ENCODE data around the gene CAMK2B.
A peak's percentile ranks its signal among the peaks of the same experiment; 100 is the strongest.

Gene CAMK2B

DNA sequence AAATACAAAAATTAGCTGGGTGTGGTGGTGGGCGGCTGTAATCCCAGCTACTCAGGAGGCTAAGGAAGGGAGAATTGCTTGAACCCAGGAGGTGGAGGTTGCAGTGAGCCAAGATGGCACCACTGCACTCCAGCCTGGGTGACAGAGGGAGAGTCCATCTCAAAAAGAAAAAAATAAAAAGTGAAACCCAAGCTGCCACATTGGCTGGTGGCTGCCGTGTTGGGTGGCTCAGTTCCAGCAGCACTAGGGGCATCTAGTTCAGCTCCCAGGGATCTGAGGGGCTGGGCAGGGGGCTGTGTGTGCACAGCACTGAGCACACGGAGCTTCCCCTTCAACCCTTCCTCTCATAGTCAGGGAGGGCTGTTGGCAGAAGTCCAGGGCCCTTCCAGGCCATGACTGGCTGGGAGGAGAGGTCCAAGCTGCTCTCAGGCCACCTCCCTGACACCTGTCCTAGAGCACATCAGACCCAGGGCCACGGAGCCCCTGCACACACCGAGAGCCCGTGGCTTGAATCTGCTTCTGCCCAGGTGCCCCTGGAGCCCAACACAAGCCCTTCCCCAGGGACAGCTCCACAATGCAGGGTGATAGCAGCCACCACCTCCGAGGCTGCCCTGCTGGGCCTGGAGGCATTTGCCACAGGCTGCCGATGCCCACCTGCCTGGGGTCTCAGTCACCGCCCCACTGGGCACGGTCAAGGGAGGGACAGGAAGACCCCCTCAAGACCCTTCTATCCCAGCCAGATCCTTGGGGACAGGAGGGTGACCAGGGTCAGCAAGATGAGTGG lies 77.3 kb downstream of the CAMK2B start:
- no peak for DNase-seq

DNA sequence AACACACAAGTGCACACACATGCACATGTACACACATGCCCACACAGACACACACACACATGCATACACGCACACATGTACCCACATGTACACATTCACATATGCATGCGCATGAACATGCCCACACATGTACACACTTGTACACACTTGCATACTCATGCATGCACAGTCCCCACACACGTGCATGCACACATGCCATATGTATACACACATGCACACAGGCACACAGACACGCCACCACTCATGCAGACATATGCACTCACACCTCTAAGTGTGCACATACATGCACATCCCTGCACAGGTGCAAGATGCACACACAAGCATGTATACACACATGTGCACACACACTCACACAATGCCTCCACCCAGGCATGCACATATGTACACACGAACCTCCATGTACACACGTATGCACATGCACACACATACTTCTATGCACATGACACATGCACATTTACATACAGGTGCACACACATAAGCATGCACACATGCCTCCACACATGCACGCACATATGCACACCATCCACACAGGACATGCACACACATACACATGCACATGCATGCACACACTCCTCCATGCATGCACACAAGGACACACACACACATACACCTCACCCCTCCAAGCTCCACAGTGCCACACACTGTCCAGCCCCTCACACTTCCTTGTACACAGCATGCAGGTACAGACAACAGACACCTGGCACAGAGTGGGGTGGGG lies 78.8 kb downstream of the CAMK2B start:
- DNase-seq = no peak

DNA sequence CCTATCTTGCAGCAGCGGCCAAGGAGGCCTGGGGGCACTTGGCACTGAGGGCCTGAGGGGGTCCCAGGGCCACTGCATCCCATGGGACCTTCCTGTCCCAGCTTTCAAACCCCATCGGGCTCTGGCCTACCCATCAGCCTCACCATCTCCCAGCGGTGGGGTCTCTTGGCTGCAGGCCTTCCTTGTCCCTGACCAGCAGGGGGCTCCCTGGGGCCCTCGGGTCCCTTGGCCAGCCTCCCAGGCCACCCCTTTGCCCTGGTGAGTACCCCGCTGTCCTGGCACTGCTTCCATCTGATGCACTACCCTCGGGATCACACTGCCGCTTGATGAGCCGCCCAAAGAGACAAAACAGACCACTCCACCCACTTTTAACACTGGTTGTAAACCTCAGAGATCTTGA lies 81.1 kb downstream of the CAMK2B start:
- peak in 1 of 2 donors; percentile 48 for DNase-seq

DNA sequence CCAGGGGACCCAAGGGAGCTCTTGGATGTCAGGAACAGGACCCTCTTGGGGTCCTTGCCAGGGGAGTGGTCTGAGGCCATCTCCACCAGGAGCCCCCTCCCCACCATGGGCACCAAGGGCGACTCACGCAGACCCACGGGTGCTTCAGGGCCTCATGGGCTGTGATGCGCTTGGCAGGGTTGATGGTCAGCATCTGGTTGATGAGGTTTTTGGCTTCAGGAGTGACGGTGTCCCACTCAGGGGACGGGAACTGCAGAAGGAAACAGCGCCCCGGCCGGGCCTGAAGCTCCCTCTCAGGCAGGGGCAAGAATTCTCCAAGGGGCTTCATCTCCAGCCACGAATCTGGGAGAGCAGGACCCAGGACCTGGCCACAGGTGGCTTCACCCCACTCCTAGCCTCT lies 83.3 kb downstream of the CAMK2B start:
- no peak for DNase-seq

DNA sequence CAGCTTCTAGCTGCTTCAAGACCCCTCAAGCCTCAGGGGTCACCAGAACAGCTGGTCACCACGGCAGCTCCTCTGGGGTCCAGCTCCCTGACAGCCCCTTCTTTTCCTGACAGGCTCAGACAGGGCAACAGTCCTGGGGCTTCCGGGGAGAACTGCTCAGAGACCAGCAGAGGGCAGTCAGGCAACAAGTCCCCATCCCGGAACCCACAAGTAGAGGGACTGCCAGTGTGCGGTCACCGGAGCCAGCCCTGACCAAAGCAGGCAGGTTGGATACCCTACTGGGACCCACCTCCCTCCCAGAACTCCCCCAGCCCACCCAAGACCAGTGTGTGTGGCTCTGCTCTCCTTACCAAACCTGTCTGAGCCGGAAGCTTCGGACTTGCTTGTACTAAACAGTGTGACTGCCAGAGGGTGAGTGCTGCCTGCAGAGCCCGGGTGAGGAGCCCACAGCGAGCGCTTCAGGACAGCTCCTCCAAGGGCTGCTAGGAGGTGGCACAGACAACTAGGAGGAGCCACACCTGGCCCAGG lies 84.3 kb downstream of the CAMK2B start:
- DNase-seq = peak; percentile 50 to 56

DNA sequence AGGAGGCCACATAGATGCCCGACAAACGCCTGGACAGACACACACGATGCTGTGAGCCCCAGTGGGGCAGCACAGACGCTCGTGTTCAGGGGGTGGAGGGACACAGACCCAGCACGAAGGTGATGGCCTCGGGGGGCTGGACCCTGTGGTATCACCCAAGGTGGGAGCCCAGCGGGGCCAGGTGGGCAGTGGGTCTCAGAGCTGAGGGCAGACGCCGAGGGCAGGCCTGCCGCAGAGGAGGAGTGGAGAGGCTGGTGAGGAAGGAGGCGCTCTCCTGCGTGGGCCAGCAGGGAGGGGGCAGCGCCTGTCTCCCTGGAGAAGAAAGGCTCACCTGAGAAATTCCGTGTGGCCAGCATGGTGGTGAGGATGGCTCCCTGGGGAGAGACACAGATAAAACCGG lies 85.0 kb downstream of the CAMK2B start:
- DNase-seq = no peak

DNA sequence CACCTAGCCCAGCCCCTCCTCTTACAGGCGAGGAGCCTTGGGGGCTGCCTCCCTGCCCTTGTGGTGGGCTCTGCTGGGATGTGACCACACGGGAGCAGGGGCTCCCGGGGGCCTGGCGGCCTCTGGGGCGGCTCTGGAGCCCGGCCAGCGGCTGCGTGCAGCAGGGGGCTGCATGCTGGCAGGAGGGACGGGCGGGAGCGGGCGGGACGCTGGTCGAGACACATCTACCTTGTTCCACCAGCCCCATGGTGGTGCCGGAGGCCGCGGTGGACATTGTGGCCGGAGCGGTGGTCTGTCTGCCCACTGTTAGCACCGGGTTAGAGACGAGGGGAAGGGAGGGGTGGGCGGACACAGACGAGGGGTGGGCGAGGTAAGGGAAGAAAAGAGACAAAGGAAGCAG lies 86.0 kb downstream of the CAMK2B start:
- no peak for DNase-seq

DNA sequence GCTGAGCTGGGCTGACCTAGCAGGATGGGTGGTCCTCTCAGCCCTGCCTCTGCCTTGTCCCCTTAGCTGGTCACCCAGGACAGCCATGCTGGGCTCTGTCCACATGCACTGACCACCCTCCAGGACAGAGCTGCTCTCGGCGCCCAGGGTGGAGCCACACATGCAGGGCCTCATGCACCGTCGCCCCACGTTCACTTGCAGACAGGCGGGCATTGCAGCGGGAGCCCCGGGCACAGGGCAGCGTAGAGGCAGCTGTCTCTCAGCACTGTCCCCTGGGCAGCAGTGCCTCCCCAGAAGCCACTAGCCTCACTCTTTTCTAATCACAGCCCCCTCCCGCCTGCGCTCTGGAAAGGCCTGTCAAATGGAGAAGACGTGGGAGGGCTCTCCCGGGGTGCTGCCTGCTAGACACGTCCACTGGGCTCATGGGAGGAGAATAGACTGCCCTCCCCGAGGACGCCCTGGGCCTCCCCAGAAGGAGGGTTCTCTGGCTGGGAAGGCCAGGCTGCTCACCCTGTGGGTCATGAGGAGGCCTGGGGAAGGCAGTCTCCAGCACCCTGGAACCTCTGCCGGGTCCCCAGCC lies 87.2 kb downstream of the CAMK2B start:
- DNase-seq = no peak

DNA sequence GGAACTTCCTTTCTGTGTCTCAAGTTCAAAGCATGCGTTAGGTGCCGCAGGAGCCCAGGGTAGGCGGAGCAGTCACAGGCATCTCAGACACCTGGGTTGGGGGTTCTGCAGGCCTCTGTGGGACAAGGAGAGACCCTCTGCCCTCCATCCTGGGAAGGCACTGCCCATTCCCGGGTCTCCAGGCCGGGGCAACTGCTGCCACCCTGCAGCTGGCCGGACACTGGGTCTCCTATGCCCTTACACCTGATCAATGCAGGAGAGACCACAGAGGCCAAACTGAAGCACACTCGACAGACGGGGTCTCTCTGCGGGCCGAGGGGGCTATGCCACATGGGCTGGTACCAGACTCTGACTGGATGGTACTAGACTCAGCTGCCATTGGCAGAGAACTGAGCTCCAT lies 87.7 kb downstream of the CAMK2B start:
- DNase-seq = no peak

DNA sequence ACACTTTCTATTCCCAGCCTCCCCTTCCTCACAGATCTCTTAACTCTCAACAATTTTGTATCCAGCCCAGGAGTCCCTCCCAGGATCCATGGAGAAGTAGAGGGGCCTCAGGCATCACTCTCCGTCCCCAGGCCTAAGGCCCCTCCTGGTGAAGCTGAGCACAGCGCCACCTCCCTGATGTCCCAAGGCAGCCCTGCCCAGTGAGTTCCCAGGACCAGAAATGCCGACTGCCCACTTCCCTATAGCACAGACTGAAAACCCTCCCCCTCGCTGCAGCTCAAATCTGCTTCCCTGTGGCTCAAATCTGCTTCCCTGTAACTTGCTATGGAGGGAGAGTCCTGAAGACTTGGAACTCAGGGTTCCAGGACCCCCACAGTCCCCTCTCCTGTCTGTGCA lies 89.1 kb downstream of the CAMK2B start:
- DNase-seq = no peak

DNA sequence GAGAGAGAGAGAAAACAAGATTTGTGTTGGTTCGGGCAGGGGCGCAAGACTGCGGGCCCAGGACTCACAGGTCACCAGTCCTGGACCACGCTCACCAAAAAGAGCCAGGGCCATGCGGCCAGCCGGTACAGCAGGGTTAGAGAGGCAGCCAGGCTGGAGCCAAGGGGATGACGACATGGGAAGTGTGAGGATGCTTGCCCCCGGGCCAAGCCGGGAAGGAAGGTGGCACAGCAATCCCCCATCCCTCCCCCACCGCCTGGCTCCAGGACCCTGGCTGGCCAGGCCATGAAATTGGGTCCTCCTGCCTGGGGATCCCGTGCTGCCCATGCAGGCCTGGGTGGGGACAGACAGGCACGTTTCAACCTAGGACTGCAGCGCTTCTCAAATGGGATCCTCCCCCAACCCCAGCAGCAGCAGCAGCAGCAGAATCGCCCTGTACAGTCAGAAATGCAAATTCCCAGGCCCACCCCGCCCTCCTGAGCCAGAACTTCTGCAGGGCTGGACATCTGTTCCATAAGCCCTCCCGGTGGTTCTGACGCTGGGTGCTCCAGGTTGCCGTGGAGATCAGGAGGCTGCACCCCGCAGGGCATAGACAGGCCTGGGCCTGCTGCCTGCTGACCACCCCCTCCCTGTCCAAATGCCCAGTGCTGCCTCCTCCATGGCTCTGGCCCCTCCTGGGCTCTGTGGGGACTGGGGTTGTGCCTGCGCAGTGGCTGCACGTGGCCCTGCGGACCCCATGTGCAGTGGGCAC lies 89.6 kb downstream of the CAMK2B start:
- DNase-seq = no peak

DNA sequence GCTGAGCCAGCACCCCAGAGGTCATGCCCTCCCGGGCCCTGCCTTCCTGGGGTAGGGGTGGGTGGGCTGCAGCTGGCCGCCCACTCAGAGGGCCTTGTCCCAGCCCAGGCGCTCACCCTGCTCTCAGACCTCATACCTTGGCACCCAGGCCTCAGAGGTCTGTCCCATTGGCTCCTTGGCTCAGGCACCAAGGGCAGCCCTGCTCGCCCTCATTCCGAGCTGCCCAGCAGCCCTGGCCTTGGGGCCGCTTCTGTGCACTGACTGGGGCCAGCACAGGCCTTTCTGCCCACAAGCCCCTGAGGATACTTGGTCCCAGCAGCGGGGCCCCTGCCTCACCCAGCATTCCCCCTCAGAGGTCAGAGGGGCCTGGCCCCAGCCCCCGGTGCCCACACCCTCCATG lies 90.3 kb downstream of the CAMK2B start:
- DNase-seq = no peak

DNA sequence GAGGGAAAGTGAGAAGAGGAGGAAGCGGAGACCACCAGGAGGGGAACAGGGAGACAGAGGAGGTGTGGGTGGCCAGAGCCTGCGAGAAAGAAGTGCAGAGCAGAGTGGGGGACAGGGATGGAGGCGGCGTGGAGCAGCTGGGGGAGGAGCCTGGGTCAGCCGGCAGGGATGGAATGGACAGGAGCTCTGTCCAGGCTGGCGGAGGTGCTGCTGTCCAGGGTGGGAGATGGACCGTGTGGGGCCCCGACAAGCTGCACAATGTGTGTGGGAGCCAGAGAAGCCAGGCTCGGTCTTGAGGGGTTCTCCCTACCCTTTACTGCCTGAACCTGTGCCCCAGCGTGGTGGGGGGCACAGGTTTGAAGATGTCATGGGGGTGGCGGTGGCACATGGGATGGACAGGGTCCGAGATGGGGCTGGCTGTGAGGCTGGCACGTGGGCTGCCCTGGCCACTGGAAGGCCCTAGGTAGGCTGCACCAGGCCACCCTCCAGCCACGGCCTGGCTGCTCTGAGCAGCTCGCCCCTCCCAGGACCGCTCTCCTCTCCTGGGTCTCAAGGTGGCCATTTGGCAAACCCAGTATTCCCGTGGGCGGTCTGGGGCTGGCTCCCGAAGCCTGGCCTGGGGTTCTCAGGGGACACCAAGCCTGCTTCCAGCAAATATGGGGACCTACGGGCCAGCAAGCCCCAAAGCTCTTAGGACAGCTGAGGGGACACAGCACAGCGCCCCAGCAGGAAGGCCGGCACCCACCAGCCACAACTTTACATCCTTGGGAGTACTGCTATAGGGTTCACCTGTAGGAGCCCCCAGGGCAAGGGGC lies 92.3 kb downstream of the CAMK2B start:
- DNase-seq = no peak

DNA sequence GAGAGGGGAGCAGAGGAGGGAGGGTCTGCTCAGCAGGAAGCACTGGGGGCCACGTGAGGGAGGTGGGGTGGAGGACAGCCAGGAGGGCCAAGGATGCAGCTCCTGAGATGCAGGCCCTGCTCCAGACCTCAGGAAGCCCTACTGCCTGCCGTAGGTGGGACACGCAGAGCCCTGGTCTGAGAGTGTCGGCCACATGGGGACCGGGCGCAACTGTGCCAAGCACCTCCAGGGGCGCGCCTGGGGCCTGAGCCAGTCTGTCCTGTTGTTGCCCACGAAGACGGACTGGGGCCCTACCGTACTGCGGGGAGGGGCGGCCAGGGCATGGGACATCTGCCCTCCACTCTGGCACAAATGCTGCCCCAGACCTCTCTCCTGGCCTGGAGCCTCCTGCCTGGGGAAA lies 93.0 kb downstream of the CAMK2B start:
- no peak for DNase-seq

DNA sequence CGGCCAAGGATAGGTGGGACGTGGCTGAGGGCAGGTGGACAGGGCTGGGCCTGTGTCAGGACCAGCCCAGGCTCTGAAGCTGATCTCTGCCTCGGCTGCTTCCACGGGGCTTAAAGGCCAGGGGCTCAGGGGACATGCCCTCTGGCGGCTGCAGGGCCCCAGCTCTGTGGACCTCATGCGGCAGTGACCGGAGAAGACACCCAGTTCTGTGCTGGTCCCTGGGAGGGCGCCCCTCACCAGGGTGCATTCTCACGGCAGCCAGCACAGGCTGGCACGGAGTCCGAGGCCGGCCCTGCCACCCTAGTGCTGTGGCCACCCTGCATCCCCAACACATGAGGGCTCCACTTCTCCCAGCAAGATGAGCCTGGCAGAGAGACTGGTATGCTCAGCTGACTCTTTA lies 94.3 kb downstream of the CAMK2B start:
- DNase-seq = no peak

DNA sequence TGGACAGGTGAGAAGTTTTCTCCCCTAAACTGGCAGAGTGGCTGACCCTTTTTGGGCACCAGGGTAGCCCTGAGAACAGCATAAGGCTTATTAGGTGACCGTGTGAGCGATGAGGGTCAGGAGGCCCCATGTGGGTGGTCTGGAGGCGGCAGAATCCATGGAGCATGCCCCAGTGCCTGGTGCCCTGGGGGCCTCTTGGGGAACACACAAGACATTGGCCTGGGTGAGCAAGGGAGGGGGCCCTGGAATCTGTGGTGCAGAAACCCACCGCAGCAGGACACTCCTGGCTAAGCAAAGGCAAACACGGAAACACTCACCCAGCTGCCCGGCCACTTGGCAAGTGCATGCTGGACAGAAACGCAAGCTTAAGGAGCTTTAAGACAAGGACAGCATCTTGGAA lies 95.1 kb downstream of the CAMK2B start:
- no peak for DNase-seq

DNA sequence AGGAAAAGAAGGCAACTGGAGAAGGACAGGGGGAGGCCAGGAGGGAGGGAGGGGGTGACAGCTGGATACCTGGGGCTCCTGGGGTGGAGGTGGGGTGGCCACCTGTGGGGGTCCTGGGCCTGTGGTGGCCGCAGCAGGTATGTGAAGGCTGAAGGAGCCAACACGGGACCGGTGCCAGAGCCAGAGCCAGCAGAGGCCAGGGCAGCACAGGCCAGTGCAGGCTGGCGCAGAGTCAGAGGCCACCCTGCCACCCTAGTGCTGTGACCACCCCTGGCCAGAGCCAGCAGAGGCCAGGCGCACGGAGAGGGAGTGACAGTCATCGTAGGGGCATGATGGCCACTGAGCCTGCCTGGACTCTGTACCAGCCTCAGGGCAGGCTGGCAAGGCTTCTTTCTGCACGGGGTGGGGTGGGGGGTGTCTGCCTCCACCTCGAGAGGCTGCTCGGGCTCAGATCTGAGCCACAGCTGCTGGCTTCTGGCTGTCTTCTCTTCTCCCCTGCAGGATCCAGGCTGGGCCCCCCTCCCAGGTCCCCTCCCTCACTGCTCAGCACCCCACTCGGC lies 95.8 kb downstream of the CAMK2B start:
- DNase-seq = no peak

DNA sequence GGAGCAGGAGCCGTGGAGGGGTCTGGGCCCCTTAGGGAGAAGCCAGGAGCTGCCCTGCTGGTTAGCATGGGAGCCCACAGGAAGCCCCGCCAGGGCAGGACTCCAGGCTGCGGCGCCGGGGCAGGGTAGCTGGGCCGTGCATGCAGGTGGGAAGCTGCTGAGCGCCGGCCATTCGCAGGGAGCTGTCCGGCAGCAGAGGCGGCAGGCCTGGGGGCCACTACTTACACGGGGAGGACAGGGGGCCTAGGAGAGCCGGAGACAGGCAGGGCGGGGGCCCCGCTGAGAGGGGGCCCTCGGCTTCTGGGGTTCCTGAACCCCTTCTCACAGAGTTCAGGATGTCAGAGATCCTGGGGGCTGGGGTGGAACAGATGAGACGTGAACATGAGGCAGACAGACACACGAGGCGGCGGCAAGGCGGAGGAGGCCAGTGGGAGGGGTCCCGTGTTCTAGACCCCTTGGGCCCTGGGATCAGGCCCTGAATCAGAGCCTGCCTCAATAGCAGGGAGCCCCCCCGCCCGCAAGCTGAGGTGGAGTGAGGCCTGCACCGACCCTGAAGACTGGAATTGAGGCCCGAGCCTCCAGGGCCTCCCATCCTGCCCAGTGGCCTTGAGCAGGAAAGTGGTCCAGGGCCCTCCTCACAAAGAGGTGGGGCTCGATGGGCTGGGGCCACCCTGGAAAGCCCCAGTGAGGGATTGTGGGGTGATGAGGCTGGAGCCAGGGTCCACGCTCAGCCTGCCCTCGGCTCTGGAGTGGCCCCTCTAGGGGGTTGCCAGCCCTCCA lies 96.6 kb downstream of the CAMK2B start:
- DNase-seq = no peak

DNA sequence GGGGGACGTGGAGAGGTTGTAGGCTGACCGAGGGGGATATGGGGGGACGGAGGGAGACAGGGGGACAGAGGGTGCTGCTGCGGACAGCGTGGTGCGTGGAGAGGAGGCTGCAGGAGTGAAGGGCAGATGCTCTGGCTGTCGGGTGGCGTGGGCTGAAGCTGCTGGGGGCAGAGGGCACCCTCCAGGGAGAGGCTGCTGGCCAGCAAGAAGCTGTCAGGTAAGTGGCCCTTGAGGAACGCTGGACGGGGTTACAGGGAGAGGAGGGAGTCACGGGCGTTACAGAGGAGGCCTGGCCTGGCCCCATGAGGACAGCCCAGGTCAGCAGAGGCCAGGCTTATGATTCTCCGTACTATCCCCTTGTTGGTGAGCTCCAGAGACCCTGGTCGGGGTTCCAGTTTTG lies 97.5 kb downstream of the CAMK2B start:
- DNase-seq = no peak

DNA sequence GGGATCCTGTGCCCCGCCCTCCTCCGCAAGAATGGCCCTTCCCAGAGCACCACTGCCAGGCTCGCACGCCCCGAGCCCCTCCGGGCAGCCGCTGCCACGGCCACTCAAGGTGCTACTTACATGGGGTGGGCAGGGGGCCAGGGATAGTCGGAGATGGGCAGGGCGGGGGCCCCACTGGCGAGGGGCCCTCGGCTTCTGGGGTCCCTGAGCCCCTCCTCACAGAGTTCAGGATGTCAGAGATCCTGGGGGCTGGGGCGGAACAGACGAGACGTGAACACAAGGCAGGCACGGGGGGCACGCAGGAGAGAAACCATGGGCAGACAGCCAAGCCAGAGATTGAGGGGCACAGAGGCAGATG lies 99.0 kb downstream of the CAMK2B start:
- DNase-seq = no peak

Data from stimulated activated CD4-positive, alpha-beta T cell treated with anti-CD3 and anti-CD28 coated beads, Interleukin-2, amount 100 ng/mL, for 48 hours (primary cell).